GM12878 (cell line): ENCODE results near the gene ANXA3. TPM values are rescaled to one million over a fixed set of nuclear protein-coding genes. Genes with fewer than 3 reads are reported as not detected.

Source experiments
- BCL11A ChIP-seq: IDR thresholded peaks from 2 replicates; pipeline ENCODE4 v1.6.1; 2011; ENCODE audit warnings: low read depth, low read length
- BHLHE40 ChIP-seq, 2 experiments: fragments of 450-650 bp in 1 of 2; IDR thresholded peaks; 2 replicates each; pipeline ENCODE4 v1.6.1; 2011 to 2017; ENCODE audit warnings: low read depth in 2 of 2, borderline replicate concordance in 1 of 2, improper control_type of control experiment in 1 of 2, low read length in 1 of 2, mild to moderate bottlenecking in 1 of 2
- DPF2 ChIP-seq: fragments of 450-650 bp; IDR thresholded peaks from 2 replicates; pipeline ENCODE4 v1.6.1; 2017; ENCODE audit warnings: mild to moderate bottlenecking
- EGR1 ChIP-seq, 2 experiments: IDR thresholded peaks; 1 replicate in 1 of 2; 2 replicates in 1 of 2; pipeline ENCODE4 v1.6.1; 2011 to 2012; ENCODE audit warnings: low read depth in 2 of 2, low read length in 2 of 2, borderline replicate concordance in 1 of 2, mild to moderate bottlenecking in 1 of 2, moderate library complexity in 1 of 2
- EP300 ChIP-seq, 2 experiments: fragments of 150-350 bp in 1 of 2; IDR thresholded peaks; 2 replicates each; pipeline ENCODE4 v1.6.1; 2011 to 2012; ENCODE audit warnings: low read depth in 2 of 2, low read length in 2 of 2, borderline replicate concordance in 1 of 2, improper control_type of control experiment in 1 of 2, inconsistent platforms in 1 of 2; ENCODE audit not compliant: control insufficient read depth in 1 of 2
- GATAD2B ChIP-seq: fragments of 450-650 bp; conservative IDR thresholded peaks from 2 replicates; pipeline ENCODE4 v1.6.1; 2017; ENCODE audit warnings: low read depth, mild to moderate bottlenecking, moderate library complexity
- LARP7 ChIP-seq: fragments of 450-650 bp; IDR thresholded peaks from 2 replicates; pipeline ENCODE4 v1.6.1; 2017; ENCODE audit warnings: mild to moderate bottlenecking
- MEF2B ChIP-seq: fragments of 450-650 bp; IDR thresholded peaks from 2 replicates; pipeline ENCODE4 v1.6.1; 2018; ENCODE audit warnings: mild to moderate bottlenecking, moderate library complexity; ENCODE audit not compliant: partially characterized antibody, poor library complexity, severe bottlenecking
- MTA2 ChIP-seq: fragments of 450-650 bp; IDR thresholded peaks from 2 replicates; pipeline ENCODE4 v1.6.1; 2016; ENCODE audit warnings: low read depth, mild to moderate bottlenecking, moderate library complexity
- MXI1 ChIP-seq: fragments of 150-350 bp; IDR thresholded peaks from 2 replicates; pipeline ENCODE4 v1.6.1; 2011; ENCODE audit warnings: low read depth, mild to moderate bottlenecking, inconsistent platforms, low read length, improper control_type of control experiment
- MYB ChIP-seq: fragments of 150-350 bp; IDR thresholded peaks from 2 replicates; pipeline ENCODE4 v1.6.1; 2014; ENCODE audit warnings: mild to moderate bottlenecking, low read depth, low read length, borderline replicate concordance
- NR2F1 ChIP-seq: fragments of 450-650 bp; conservative IDR thresholded peaks from 2 replicates; pipeline ENCODE4 v1.6.1; 2017; ENCODE audit warnings: mild to moderate bottlenecking
- PAX5 ChIP-seq: IDR thresholded peaks from 2 replicates; pipeline ENCODE4 v1.6.1; 2011; ENCODE audit warnings: low read depth, low read length, borderline replicate concordance
- PML ChIP-seq: IDR thresholded peaks from 2 replicates; pipeline ENCODE4 v1.6.1; 2012; ENCODE audit warnings: low read length, inconsistent platforms
- RAD51 ChIP-seq: fragments of 450-650 bp; IDR thresholded peaks from 2 replicates; pipeline ENCODE4 v1.6.1; 2016; ENCODE audit warnings: moderate library complexity, mild to moderate bottlenecking, inconsistent platforms
- SKIL ChIP-seq: fragments of 450-650 bp; IDR thresholded peaks from 2 replicates; pipeline ENCODE4 v1.6.1; 2017; ENCODE audit warnings: mild to moderate bottlenecking, low read depth, inconsistent platforms; ENCODE audit not compliant: poor library complexity, severe bottlenecking
- SMARCA5 ChIP-seq: fragments of 450-650 bp; IDR thresholded peaks from 2 replicates; pipeline ENCODE4 v1.6.1; 2017; ENCODE audit warnings: mild to moderate bottlenecking
- SMC3 ChIP-seq: IDR thresholded peaks from 2 replicates; pipeline ENCODE4 v1.6.1; 2011; ENCODE audit warnings: low read length, improper control_type of control experiment, borderline replicate concordance
- YY1 ChIP-seq: IDR thresholded peaks from 2 replicates; pipeline ENCODE4 v1.6.1; 2011; ENCODE audit warnings: low read depth, mild to moderate bottlenecking, low read length
- ZNF217 ChIP-seq: fragments of 450-650 bp; IDR thresholded peaks from 2 replicates; pipeline ENCODE4 v1.6.1; 2017; ENCODE audit warnings: antibody characterized with exemption, mild to moderate bottlenecking
- ZNF622 ChIP-seq: fragments of 450-650 bp; IDR thresholded peaks from 2 replicates; pipeline ENCODE4 v1.6.1; 2017; ENCODE audit warnings: mild to moderate bottlenecking, inconsistent platforms
- polyA plus RNA-seq, 11 experiments: library from polyadenylated mRNA; depleted of rRNA in 4 of 11; unstranded in 6 of 11; stranded (reverse) in 5 of 11; fragments of >200 nt; fragmentation: Nextera tagmentation in 4 of 11; fragmentation: Illumina TruSeq in 1 of 11; extraction: Ambion mirVana in 4 of 11; extraction: Trizol in 1 of 11; gene quantifications; 1 replicate in 1 of 11; 2 replicates in 10 of 11; pipeline versions ENCODE4 v1.2.1 to v1.2.3, GENCODE V29; 2011 to 2016; ENCODE audit warnings: inconsistent platforms in 2 of 11, missing spikeins in 2 of 11, low read depth in 1 of 11
- total RNA-seq, 4 experiments: library from RNA; depleted of rRNA in 3 of 4; stranded (reverse); fragments of >200 nt in 3 of 4; fragmentation: Illumina TruSeq in 1 of 4; extraction: Trizol in 1 of 4; gene quantifications; 2 replicates each; pipeline versions ENCODE4 v1.2.1 to v1.2.3, GENCODE V29; 2013 to 2021
- TF ChIP-seq, protein P1 (sequence below), 3 experiments: IDR thresholded peaks in 2 of 3; conservative IDR thresholded peaks in 1 of 3; 2 replicates each; pipeline ENCODE4 v1.5.1; 2011; ENCODE audit warnings: low read depth in 3 of 3, low read length in 3 of 3, mild to moderate bottlenecking in 3 of 3, control low read depth in 2 of 3, moderate library complexity in 2 of 3, inconsistent platforms in 1 of 3, mixed read lengths in 1 of 3; ENCODE audit not compliant: control insufficient read depth in 2 of 3, insufficient read depth in 1 of 3; ENCODE audit errors: extremely low read depth in 1 of 3
- TF ChIP-seq, protein P2 (sequence below): fragments of 150-350 bp; IDR thresholded peaks from 2 replicates; pipeline ENCODE4 v1.6.1; 2016; ENCODE audit warnings: low read depth, low read length

Gene ANXA3
- total and polyA plus RNA-seq, 10 of the 15 experiments (the other 5 are each of a cell fraction or from before 2014, with no cell fraction given): 0.28 to 14.7 (median 0.91) TPM

- peak; percentile 16 for TF ChIP-seq SKIL
- TF ChIP-seq GATAD2B: peak; percentile 63; the same call in 1 of the 2 replicates
- TF ChIP-seq, protein P1, sequence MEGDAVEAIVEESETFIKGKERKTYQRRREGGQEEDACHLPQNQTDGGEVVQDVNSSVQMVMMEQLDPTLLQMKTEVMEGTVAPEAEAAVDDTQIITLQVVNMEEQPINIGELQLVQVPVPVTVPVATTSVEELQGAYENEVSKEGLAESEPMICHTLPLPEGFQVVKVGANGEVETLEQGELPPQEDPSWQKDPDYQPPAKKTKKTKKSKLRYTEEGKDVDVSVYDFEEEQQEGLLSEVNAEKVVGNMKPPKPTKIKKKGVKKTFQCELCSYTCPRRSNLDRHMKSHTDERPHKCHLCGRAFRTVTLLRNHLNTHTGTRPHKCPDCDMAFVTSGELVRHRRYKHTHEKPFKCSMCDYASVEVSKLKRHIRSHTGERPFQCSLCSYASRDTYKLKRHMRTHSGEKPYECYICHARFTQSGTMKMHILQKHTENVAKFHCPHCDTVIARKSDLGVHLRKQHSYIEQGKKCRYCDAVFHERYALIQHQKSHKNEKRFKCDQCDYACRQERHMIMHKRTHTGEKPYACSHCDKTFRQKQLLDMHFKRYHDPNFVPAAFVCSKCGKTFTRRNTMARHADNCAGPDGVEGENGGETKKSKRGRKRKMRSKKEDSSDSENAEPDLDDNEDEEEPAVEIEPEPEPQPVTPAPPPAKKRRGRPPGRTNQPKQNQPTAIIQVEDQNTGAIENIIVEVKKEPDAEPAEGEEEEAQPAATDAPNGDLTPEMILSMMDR (IDR thresholded peaks at IDR 0.05 in 2 of 3, conservative IDR thresholded peaks at IDR 0.05 in 1 of 3; ENCODE audit: control insufficient read depth in 2 of 3, extremely low read depth in 1 of 3, insufficient read depth in 1 of 3, low read depth in 3 of 3, low read length in 3 of 3): peak; percentile 34 to 61 (median 55)
- TF ChIP-seq PML: no peak
- no peak for TF ChIP-seq YY1
- TF ChIP-seq NR2F1: peak; percentile 74
- TF ChIP-seq, protein P2, sequence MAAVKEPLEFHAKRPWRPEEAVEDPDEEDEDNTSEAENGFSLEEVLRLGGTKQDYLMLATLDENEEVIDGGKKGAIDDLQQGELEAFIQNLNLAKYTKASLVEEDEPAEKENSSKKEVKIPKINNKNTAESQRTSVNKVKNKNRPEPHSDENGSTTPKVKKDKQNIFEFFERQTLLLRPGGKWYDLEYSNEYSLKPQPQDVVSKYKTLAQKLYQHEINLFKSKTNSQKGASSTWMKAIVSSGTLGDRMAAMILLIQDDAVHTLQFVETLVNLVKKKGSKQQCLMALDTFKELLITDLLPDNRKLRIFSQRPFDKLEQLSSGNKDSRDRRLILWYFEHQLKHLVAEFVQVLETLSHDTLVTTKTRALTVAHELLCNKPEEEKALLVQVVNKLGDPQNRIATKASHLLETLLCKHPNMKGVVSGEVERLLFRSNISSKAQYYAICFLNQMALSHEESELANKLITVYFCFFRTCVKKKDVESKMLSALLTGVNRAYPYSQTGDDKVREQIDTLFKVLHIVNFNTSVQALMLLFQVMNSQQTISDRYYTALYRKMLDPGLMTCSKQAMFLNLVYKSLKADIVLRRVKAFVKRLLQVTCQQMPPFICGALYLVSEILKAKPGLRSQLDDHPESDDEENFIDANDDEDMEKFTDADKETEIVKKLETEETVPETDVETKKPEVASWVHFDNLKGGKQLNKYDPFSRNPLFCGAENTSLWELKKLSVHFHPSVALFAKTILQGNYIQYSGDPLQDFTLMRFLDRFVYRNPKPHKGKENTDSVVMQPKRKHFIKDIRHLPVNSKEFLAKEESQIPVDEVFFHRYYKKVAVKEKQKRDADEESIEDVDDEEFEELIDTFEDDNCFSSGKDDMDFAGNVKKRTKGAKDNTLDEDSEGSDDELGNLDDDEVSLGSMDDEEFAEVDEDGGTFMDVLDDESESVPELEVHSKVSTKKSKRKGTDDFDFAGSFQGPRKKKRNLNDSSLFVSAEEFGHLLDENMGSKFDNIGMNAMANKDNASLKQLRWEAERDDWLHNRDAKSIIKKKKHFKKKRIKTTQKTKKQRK: no peak
- no peak for TF ChIP-seq LARP7
- peak; percentile 86 to 92 for TF ChIP-seq BHLHE40 (IDR thresholded peaks at IDR 0.05; ENCODE audit: borderline replicate concordance in 1 of 2, low read depth in 2 of 2, low read length in 1 of 2)
- TF ChIP-seq MXI1: peak; percentile 51; the same call in 1 of the 2 replicates
- TF ChIP-seq MYB: 0 out of 2 replicates have a peak, but pooled peaks have one; percentile 43
- peak; percentile 55; the same call in 1 of the 2 replicates for TF ChIP-seq SMARCA5
- TF ChIP-seq BCL11A: peak; percentile 25; the same call in 1 of the 2 replicates
- no peak for TF ChIP-seq EGR1 (IDR thresholded peaks at IDR 0.05; ENCODE audit: borderline replicate concordance in 1 of 2, low read depth in 2 of 2, low read length in 2 of 2)
- TF ChIP-seq MEF2B: peak; percentile 42
- peak; percentile 74; the same call in 1 of the 2 replicates for TF ChIP-seq ZNF217
- TF ChIP-seq RAD51: peak; percentile 85
- TF ChIP-seq ZNF622: no peak
- TF ChIP-seq EP300 (IDR thresholded peaks at IDR 0.05; ENCODE audit: borderline replicate concordance in 1 of 2, control insufficient read depth in 1 of 2, low read depth in 2 of 2, low read length in 2 of 2): peak in 1 of 2 experiments; percentile 77; a peak in 2 of 4 replicates
- TF ChIP-seq PAX5: no peak
- TF ChIP-seq DPF2: peak; percentile 55; the same call in 1 of the 2 replicates
- peak; percentile 84 for TF ChIP-seq MTA2
- TF ChIP-seq SMC3: peak; percentile 42; the same call in 1 of the 2 replicates
These were observed 40.7 kb downstream of the ANXA3 start (continued) for GRCh38 chr4:78592088-78592783.
